ENCODE results near the gene MEGF8.

Gene MEGF8

GRCh38 chr19:42419309-42419708, 93.9 kb downstream of the MEGF8 start:
- H3K4me3 ChIP-seq (ENCODE audit: low read length), result no peak overlapping the region
- TF ChIP-seq CTCF (conservative IDR thresholded peaks at IDR 0.05; ENCODE audit: low read length), result no peak
- DNase-seq (ENCODE audit: low read depth), result no peak

GRCh38 chr19:42420055-42420544, 94.7 kb downstream of the MEGF8 start:
- no peak overlapping the region for H3K4me3 ChIP-seq (ENCODE audit: low read length)
- DNase-seq (ENCODE audit: low read depth), result peak; percentile 40
- TF ChIP-seq CTCF (conservative IDR thresholded peaks at IDR 0.05; ENCODE audit: low read length), result peak; percentile 63

- DNase-seq (ENCODE audit: low read depth), result no peak
- no peak for TF ChIP-seq CTCF (conservative IDR thresholded peaks at IDR 0.05; ENCODE audit: low read length)
- H3K4me3 ChIP-seq (ENCODE audit: low read length), result no peak overlapping the region
Measured at GRCh38 chr19:42421101-42421500, 95.7 kb downstream of the MEGF8 start.

- DNase-seq (ENCODE audit: low read depth), result no peak
- no peak for TF ChIP-seq CTCF (conservative IDR thresholded peaks at IDR 0.05; ENCODE audit: low read length)
- H3K4me3 ChIP-seq (ENCODE audit: low read length), result no peak overlapping the region
Measured at GRCh38 chr19:42421591-42422031, 96.2 kb downstream of the MEGF8 start.

- TF ChIP-seq CTCF (conservative IDR thresholded peaks at IDR 0.05; ENCODE audit: low read length), result no peak
- peak overlapping the region; percentile 67 for H3K4me3 ChIP-seq (ENCODE audit: low read length)
- no peak for DNase-seq (ENCODE audit: low read depth)
Measured at GRCh38 chr19:42422092-42422900, 96.9 kb downstream of the MEGF8 start.

- peak overlapping the region; percentile 67 for H3K4me3 ChIP-seq (ENCODE audit: low read length)
- TF ChIP-seq CTCF (conservative IDR thresholded peaks at IDR 0.05; ENCODE audit: low read length), result no peak
- no peak for DNase-seq (ENCODE audit: low read depth)
Measured at GRCh38 chr19:42422901-42423461, 97.5 kb downstream of the MEGF8 start.

Measured in AG10803 (cell line).